ENCODE data around the gene GSTCD. TPM values are rescaled to one million over a fixed set of nuclear protein-coding genes. Genes with fewer than 3 reads are reported as not detected.

Gene GSTCD
- total and polyA plus RNA-seq, 2 experiments from 2014 or later = 11.3 to 39.1 TPM

DNA sequence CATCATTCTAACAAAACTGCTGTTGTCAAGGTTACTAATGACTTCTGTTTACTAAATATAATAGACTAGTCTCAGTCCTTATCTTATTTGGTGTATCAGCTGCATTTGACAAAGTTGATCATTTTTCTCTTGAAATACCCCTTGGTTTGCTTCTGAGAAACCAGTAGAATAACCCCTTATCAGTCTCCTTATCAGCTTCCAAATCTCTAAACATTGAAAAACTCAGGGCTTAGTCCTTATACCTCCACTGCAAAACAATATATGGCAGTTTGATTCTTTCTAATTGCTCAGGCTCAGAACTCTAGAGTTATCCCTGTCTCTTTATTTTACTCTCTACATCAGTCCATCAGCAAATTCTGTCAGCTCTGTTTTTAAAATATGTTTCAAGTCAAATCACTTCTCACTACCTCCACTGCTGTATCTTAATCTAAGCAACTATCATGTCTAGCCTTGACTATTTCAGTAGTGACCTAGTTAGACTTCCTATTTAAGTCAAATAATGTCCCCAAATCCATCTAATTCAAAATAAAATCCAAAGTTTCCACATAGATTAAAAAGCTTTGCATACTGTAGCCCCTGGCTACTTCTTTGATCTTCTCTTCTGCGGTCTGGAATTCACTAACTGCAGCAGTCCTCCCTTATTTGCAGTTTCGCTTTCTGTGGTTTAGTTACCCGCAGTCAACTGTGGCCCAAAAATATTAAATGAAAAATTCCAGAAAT lies 99.6 kb downstream of the GSTCD start:
- TF ChIP-seq CREB1 (CRISPR knock-in tag; IDR thresholded peaks at IDR 0.05; ENCODE audit: low read depth) (no peak), JUNB (IDR thresholded peaks at IDR 0.05; ENCODE audit: unreplicated experiment) (no peak), ZNF331 (CRISPR knock-in tag; IDR thresholded peaks at IDR 0.05; ENCODE audit: low read depth) (no peak), EZH2 (IDR thresholded peaks at IDR 0.05; ENCODE audit: low read depth, unreplicated experiment) (no peak), STAT1 (IDR thresholded peaks at IDR 0.05; ENCODE audit: unreplicated experiment) (no peak), POLR2AphosphoS5 (IDR thresholded peaks at IDR 0.05; ENCODE audit: low read depth) (no peak), ZNF114 (CRISPR knock-in tag; IDR thresholded peaks at IDR 0.05) (no peak)
- TF ChIP-seq, protein P1, sequence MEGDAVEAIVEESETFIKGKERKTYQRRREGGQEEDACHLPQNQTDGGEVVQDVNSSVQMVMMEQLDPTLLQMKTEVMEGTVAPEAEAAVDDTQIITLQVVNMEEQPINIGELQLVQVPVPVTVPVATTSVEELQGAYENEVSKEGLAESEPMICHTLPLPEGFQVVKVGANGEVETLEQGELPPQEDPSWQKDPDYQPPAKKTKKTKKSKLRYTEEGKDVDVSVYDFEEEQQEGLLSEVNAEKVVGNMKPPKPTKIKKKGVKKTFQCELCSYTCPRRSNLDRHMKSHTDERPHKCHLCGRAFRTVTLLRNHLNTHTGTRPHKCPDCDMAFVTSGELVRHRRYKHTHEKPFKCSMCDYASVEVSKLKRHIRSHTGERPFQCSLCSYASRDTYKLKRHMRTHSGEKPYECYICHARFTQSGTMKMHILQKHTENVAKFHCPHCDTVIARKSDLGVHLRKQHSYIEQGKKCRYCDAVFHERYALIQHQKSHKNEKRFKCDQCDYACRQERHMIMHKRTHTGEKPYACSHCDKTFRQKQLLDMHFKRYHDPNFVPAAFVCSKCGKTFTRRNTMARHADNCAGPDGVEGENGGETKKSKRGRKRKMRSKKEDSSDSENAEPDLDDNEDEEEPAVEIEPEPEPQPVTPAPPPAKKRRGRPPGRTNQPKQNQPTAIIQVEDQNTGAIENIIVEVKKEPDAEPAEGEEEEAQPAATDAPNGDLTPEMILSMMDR (conservative IDR thresholded peaks at IDR 0.05; ENCODE audit: low read depth in 2 of 2) = no peak
- TF ChIP-seq, protein P2, sequence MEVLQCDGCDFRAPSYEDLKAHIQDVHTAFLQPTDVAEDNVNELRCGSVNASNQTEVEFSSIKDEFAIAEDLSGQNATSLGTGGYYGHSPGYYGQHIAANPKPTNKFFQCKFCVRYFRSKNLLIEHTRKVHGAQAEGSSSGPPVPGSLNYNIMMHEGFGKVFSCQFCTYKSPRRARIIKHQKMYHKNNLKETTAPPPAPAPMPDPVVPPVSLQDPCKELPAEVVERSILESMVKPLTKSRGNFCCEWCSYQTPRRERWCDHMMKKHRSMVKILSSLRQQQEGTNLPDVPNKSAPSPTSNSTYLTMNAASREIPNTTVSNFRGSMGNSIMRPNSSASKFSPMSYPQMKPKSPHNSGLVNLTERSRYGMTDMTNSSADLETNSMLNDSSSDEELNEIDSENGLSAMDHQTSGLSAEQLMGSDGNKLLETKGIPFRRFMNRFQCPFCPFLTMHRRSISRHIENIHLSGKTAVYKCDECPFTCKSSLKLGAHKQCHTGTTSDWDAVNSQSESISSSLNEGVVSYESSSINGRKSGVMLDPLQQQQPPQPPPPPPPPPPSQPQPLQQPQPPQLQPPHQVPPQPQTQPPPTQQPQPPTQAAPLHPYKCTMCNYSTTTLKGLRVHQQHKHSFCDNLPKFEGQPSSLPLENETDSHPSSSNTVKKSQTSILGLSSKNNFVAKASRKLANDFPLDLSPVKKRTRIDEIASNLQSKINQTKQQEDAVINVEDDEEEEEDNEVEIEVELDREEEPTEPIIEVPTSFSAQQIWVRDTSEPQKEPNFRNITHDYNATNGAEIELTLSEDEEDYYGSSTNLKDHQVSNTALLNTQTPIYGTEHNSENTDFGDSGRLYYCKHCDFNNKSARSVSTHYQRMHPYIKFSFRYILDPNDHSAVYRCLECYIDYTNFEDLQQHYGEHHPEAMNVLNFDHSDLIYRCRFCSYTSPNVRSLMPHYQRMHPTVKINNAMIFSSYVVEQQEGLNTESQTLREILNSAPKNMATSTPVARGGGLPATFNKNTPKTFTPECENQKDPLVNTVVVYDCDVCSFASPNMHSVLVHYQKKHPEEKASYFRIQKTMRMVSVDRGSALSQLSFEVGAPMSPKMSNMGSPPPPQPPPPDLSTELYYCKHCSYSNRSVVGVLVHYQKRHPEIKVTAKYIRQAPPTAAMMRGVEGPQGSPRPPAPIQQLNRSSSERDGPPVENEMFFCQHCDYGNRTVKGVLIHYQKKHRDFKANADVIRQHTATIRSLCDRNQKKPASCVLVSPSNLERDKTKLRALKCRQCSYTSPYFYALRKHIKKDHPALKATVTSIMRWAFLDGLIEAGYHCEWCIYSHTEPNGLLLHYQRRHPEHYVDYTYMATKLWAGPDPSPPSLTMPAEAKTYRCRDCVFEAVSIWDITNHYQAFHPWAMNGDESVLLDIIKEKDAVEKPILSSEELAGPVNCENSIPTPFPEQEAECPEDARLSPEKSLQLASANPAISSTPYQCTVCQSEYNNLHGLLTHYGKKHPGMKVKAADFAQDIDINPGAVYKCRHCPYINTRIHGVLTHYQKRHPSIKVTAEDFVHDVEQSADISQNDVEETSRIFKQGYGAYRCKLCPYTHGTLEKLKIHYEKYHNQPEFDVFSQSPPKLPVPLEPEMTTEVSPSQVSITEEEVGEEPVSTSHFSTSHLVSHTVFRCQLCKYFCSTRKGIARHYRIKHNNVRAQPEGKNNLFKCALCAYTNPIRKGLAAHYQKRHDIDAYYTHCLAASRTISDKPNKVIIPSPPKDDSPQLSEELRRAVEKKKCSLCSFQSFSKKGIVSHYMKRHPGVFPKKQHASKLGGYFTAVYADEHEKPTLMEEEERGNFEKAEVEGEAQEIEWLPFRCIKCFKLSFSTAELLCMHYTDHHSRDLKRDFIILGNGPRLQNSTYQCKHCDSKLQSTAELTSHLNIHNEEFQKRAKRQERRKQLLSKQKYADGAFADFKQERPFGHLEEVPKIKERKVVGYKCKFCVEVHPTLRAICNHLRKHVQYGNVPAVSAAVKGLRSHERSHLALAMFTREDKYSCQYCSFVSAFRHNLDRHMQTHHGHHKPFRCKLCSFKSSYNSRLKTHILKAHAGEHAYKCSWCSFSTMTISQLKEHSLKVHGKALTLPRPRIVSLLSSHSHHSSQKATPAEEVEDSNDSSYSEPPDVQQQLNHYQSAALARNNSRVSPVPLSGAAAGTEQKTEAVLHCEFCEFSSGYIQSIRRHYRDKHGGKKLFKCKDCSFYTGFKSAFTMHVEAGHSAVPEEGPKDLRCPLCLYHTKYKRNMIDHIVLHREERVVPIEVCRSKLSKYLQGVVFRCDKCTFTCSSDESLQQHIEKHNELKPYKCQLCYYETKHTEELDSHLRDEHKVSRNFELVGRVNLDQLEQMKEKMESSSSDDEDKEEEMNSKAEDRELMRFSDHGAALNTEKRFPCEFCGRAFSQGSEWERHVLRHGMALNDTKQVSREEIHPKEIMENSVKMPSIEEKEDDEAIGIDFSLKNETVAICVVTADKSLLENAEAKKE (CRISPR knock-in tag; IDR thresholded peaks at IDR 0.05) = no peak
- TF ChIP-seq, protein P3, sequence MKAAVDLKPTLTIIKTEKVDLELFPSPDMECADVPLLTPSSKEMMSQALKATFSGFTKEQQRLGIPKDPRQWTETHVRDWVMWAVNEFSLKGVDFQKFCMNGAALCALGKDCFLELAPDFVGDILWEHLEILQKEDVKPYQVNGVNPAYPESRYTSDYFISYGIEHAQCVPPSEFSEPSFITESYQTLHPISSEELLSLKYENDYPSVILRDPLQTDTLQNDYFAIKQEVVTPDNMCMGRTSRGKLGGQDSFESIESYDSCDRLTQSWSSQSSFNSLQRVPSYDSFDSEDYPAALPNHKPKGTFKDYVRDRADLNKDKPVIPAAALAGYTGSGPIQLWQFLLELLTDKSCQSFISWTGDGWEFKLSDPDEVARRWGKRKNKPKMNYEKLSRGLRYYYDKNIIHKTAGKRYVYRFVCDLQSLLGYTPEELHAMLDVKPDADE (IDR thresholded peaks at IDR 0.05) = no peak
- H3K27me3 Mint-ChIP-seq (ENCODE audit: insufficient read depth, low read depth, poor library complexity) = no peaks in the 10 kb centered on the region
- H3K4me2 ChIP-seq = no peak overlapping the region
- H3K4me1 Mint-ChIP-seq = no peaks in the 10 kb centered on the region
- no peak for ATAC-seq
- H3K36me3 Mint-ChIP-seq (ENCODE audit: low read depth) = no peaks in the 10 kb centered on the region
- DNase-seq (ENCODE audit: low spot score) = no peak
- no peaks in the 10 kb centered on the region for H3K9me2 ChIP-seq (ENCODE audit: insufficient read depth)
- H3K27ac ChIP-seq (ENCODE audit: low read depth) = no peak overlapping the region
- no peaks in the 10 kb centered on the region for H3F3A ChIP-seq (replicated peaks; ENCODE audit: low read depth)
- no peaks in the 10 kb centered on the region for H3K27me3 ChIP-seq (ENCODE audit: insufficient read depth)
- H3K9me3 Mint-ChIP-seq = no peaks in the 10 kb centered on the region
- H3K4me1 ChIP-seq (ENCODE audit: insufficient read depth) = no peaks in the 10 kb centered on the region
- H3K4me3 Mint-ChIP-seq = no peak overlapping the region
- H2AFZ ChIP-seq = no peak overlapping the region
- H3K36me3 ChIP-seq (ENCODE audit: insufficient read depth) = no peaks in the 10 kb centered on the region
- H3K79me2 ChIP-seq (replicated peaks; ENCODE audit: insufficient read depth) = no peaks in the 10 kb centered on the region
- no peak overlapping the region for H3K27ac Mint-ChIP-seq
- H3K4me3 ChIP-seq = no peak overlapping the region
- no peaks in the 10 kb centered on the region for H4K20me1 ChIP-seq (replicated peaks; ENCODE audit: insufficient read depth)

All from GM23338 (cell line).